DMS79 (cell line): ENCODE results near the gene FNBP1.

Source experiments
- DNase-seq: peaks from one replicate; lab custom pipeline; 2025; lab: John Stamatoyannopoulos, UW

Gene FNBP1

GRCh38 chr9:130045725-130046450 is 2.9 kb upstream of the FNBP1 start:
- DNase-seq: no peak

DNA sequence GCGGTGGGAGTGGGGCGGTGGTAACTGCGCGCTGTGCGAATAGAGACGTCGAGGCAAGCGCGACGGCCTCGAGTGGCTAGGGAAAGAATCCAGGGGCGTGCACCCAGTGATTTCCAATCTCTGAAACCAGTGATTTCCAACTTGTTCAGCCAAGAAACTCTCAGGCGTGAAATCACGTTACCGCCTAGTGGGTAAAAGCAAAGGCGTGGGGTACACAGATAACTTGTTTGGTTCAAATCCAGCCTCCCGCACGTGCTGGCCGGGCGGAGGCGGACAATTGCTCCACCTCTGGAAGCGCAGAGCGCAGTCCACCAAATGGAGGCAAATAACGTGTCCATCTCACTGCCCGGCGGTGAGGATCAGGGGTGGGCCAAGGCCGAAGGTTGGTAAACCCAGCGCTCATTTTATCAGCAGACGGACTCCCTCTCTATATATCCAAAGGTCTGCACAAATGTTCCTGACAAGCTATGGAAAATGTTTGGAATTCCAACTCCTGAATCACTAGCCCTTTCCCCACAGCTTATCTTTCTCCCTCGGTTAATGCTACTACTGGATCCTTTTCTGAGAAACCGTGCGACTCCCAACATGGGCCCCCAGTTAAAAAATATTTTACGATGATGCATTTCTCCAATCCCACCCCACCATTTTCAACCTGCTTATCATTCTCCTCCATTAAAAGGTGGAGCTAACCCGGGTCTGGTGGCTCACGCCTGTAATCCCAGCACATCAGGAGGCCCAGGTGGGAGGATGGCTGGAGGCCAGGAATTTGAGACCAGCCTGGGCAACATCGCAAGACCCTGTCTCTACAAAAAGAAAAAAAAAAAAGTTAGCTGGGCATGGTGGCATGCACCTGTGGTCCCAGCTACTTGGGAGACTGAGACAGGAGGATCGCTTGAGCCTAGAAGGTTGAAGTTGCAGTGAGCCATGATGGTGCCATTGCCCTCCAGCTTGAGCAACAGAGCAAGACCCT is 950 bp upstream of the FNBP1 start:
- DNase-seq: no peak

DNA sequence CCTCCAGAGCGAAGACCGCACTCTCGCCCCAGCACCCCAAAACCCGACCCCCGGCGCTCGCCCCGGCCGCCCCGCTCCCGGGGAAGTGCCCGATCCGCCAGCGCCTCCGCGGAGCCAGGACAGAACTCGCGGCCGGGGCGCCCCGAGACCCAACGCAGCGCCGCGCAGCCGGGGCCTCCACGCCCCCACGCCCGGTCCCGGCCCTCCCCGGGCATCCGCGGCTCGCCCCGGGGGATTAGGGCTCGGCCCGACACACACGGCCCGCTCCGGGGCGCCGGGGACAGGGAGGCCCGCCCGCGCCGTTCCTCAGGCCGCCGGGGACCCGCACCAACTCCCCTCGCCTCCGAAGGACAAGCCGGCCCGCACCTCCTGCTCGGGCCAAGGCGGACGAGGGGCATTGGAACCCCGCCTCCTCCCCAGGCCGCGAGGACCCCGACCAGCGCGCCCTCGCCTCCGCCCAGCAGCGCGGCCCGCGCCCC is 544 bp downstream of the FNBP1 start:
- DNase-seq: no peak

- no peak for DNase-seq
These were observed 1.2 kb downstream of the FNBP1 start for GRCh38 chr9:130041648-130042405.

- no peak for DNase-seq
These were observed 1.9 kb downstream of the FNBP1 start for GRCh38 chr9:130040984-130041647.

- DNase-seq: no peak
These were observed 3.4 kb downstream of the FNBP1 start for GRCh38 chr9:130039528-130040147.

DNA sequence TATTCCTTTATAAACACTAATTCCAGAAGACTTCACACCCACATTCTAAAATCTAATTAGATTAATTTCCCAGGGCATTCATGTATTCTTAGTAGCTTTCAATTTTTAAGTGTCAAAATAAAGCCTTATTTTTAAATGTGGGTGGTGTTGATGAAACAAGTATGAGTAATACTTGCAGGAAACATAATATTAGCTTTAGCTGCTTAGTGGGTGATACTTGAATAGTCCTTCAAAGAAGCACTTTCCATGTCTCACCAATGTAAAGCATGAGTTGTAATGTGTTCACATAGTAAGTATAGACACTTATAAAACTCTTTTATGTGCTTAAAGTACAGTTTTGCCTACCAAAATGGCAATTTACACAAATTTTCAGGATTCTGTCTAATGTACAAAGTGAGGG is 6.9 kb downstream of the FNBP1 start:
- DNase-seq: no peak

DNA sequence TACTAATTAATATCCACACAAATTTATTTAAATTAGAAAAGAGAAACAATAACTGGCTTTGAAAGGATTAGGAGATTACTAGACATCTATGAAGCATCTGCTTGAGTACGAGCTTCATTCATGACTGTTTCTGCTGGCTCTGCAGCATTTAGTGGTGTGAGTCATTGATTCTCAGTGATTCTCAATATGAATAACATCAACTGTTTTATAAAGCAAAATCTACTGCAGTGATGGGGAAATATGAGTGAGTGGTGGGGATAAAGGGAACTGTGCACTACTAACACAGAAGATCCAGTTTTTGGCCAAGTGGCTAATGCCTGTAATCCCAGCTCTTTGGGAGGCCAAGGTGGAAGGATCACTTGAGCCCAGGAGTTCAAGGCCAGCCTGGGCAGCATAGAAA is 8.4 kb downstream of the FNBP1 start:
- no peak for DNase-seq

- DNase-seq: no peak
These were observed 12.3 kb downstream of the FNBP1 start for GRCh38 chr9:130030651-130031127.

DNA sequence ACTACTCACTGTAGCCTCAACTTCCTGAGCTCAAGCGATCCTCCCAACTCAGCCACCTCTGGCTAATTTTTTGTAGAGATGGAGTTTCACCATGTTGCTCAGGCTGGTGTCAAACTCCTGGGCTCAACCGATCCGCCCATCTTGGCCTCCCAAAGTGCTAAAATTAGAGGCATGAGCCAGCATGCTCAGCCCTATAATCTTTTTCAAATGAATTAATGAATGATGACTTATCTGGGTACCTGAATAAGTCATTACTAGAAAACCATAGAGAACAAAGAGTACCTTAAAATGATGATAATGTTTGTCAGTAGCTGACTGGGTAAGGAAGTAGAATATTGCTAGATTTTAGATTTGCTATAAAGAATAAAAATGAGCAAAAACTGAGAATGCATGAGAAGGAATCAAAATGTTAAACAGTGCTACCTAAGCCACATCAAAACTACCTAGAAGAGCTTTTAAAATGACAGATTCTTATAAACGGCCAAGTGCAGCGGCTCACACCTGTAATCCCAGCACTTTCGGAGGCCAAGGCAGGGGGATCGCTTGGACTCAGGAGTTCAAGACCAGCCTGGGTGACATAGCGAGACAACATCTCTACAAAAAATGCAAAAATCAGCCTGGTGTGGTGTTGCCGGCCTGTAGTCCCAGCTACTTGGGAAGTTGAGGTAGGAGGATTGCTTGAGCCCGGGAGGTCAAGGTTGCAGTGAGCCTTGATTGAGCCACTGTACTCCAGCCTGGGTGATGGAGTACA is 13.6 kb downstream of the FNBP1 start:
- no peak for DNase-seq

DNA sequence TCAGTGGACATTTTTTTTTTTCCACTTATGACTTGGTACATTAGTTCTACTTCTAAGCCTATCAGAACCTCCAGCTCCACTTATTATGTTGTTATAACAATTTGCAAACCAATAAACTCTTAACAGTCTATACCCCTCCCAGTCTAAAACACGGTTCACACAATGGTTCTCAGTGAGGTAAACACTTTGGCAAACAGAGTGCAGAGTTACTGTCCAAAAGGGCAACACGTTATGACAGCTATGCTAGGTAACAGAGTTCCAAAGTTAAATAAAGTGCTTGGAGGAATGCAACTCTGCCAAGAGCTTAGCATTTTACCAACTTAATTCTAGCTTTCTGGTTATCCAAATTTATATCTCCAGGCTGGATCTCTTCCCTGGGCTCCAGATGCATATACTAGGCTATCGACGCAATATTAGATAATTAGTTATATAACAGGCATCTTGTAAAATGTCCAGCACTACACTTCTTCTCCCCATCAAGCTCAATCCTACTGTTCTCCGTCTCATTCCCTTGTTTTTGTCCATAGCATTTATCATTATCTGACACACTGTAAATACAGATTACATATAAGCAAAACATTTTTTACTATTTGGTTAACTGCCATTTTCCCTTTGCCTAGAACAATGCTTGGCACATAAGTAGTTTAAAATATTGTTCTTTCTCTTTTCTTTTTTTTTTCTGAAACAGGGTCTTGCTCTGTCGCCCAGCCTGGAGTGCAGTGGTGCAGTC is 14.3 kb downstream of the FNBP1 start:
- no peak for DNase-seq

GRCh38 chr9:130027533-130028365 is 15.2 kb downstream of the FNBP1 start:
- no peak for DNase-seq

DNA sequence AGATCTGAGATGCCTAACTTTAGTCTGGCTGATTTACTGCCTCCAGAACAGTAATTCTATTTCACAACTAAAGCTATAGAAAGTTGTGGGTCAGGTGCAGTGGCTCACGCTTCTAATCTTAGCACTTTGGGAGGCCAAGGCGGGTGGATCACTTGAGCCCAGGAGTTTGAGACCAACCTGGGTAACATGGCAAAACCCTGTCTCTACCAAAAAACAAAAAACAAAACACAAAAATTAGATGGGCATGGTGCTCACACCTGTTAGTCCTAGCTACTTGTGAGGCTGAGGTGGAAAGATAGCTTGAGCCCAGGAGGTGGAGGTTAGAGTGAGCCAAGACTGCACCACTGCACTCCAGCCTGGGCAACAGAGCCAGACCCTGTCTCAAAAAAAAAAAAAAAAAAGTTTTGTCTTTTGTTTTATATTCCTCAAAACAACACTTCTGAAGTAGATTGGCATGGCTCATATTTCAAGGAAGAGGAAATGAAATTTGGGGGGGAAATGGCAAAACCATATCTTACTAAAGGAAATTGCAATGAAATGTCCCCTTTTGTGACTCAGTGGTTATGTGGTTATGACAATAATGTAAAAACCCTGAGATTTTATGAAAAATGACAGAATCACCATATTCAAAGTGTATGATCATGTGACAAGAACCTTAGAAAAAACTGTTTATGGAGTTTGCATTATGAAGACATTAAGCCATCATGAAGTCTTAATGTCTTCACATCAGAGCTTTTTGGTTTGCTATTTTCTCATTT is 16.2 kb downstream of the FNBP1 start:
- DNase-seq: no peak

DNA sequence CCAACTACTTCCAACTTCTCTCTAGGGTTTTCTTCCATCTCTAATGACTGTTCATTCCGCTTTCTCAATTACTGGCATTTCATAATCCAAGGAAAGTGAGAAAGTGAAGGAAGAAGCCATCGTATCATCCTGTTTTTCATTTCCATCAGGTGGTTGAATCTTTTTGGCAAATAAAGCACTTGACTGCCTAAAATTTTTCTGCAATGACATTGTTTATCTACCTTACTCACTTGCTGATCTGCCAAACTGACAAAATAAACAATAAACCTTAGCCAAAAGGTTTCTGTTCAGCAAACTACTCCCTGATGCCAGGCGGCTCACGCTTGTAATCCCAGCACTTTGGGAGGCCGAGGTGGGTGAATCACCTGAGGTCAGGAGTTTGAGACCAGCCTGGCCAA is 18.4 kb downstream of the FNBP1 start:
- no peak for DNase-seq

- DNase-seq: no peak
These were observed 18.9 kb downstream of the FNBP1 start for GRCh38 chr9:130023994-130024596.

DNA sequence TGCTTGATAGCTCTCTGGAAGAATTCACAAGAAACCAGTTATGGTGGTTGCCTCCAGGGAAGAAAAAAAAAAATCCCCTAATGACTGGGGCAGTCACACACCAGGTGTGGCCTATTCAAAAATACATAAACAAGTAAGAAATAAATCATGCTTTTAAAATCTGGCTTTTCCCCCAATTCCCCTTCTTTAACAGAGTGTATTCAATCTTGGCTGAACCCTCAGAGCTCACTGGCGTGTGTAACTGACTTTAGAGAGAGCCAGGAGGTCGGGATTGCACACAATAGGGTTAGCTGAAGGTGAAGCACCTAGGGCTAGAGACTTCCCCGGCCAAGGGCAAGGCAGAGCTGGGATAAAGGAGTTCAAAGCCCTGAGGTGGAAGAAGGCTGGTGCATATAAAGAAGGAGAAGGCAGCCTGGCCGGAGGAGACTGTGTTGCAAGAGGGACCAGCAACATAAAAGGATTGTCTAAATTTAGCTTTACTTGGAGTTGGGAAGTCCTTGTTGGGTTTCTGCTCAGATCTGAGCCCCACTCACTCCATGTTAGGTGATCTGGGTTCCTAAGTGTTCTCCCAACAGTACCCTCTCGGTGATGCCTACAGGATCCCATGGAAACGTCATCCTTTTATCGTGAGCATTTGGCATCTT is 19.7 kb downstream of the FNBP1 start:
- no peak for DNase-seq

GRCh38 chr9:130022566-130023143 is 20.3 kb downstream of the FNBP1 start:
- no peak for DNase-seq
